HG02938 (cell line): ENCODE measurements around the gene KIFC1.
"Not testable (repeated sequence)": the region's sequence is repeated elsewhere in the genome, so short reads cannot be mapped to it uniquely, and the experiment has no call there.

Experiments used
- ATAC-seq: cut with Tn5 transposase; IDR thresholded peaks from one replicate; pipeline ENCODE4 v1.9.1; 2021; ENCODE audit warnings: mild to moderate bottlenecking, moderate library complexity; ENCODE audit not compliant: unreplicated experiment

KIFC1 gene

GRCh38 chr6:33373960-33374910 lies 17.4 kb upstream of the KIFC1 start:
- no peak for ATAC-seq

GRCh38 chr6:33375143-33375671 lies 16.4 kb upstream of the KIFC1 start:
- no peak for ATAC-seq

DNA sequence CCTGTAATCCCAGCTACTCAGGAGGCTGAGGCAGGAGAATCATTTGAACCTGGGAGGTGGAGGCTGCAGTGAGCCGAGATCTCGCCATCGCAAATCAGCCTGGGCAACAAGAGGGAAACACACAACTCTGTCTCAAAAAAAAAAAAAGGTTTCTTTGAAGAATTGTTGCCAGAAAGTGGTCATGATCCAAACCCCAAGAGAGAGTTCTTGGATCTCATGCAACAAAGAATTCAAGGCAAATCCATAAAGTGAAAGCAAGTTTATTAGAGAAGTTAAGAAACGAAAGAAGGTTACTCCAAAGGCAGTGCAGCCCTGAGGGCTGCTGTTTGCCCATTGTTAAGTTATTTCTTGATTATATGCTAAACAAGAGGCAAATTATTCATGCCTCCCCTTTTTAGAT lies 14.5 kb upstream of the KIFC1 start:
- no peak for ATAC-seq

DNA sequence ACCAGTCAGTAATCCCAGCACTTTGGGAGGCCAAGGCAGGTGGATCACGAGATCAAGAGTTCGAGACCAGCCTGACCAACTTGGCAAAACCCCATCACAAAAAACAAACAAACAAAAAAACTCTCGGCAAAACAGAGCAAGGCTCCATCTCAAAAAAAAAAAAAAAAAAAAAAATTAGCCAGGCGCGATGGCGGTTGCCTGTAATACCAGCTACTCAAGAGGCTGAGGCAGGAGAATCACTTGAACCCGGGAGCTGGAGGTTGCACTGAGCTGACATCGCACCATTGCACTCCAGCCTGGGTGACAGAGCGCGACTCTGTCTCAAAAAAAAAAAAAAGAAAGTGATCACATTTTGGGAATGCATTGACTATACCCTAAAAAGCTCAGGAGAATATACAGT lies 12.4 kb upstream of the KIFC1 start:
- ATAC-seq, result not testable (repeated sequence)

DNA sequence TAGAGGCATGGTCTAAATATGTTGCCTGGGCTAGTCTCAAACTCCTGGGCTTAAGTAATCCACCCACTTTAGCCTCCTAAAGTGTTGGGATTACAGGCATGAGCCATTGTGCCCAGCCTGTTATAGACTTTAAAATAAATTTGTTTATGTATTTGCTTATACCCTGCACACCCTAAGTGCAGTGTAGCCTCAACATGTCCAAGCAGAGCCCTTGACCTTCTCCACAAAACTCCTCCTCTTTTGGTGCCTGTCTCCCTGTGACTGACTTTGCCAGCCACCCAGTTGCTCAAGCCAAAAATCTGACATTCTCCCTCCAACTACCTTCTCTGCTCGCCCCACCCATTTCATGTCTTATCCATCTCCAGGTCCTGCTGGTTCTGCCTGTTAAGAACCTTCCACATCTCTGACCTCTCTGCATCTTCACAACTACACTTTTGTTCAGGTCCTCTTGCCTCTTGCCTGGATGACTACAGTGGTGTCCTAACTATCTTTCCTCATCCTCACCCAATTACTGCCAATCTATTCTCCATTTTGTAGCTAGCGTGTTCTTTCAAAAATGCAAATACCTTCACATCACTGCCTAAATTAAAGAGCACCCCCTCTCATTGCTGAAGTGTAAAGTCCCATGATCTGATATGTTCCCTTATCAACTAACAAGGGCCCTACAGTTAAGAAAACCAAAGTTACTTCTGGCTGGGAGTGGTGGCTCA lies 11.2 kb upstream of the KIFC1 start:
- ATAC-seq, result no peak

GRCh38 chr6:33383427-33384185 lies 8.0 kb upstream of the KIFC1 start:
- no peak for ATAC-seq

DNA sequence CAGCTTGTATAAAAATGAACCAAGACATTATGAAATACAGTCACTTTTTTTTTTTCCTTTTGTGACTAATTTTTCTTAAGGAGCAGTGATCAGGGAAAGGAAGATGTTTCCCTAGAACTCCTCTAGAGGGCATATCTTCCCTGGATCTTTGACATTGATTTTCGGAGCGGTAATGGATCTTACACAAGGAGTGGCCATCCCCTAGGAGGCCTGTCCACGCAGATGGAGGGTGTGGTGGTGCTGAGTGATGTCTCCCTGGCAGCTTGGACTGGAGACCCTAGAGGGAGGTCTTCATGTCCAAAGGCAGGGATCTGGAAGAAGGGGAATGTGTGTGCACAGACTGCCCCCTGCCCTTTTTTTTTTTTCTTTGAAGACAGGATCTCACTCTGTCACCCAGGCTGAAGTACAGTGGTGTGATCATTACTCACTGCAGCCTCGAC lies 7.0 kb upstream of the KIFC1 start:
- no peak for ATAC-seq

- ATAC-seq, result no peak
These were observed 1.4 kb upstream of the KIFC1 start for GRCh38 chr6:33390173-33390572.

DNA sequence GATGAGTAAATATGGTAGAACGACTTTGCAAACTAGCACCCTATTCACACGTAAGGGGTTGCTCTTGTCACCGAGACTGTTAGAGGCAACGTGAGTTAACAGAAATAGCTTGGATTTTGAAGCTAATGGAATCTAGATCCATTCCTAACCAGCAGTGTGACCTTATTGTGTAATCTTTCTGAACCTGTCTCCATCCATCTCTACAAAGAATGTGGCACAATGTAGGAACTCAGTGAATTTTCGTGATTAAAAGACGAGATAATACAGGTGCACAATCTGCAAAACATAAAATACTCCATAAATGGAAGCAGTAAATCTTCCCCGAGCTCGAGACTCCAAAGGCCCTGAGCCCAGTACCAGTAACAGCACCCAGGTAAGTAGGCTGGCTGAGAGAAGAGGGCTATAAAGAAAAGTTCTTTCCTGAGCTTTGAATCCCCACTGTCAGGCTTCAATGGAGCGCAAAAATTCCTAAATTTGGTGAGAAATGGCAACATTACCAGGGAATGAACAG lies 801 bp upstream of the KIFC1 start:
- no peak for ATAC-seq

- ATAC-seq, result no peak
These were observed 435 bp downstream of the KIFC1 start for GRCh38 chr6:33391922-33392594.

DNA sequence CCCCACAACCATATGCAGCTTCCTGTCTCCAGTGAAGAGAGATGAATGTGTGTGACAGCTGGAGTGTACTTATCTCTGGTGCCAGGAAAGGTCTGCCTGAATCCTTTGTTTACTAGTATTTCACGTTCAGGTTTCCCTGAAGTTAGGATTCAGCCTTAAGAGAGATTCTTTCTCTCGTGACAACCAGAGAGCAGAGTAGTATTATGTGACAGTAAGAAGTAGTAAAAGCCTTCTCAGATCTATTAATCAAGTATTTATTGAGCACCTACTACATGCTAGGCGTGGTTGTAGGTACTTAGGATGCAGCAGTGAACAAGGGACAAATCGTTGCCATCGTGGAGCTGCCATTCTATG lies 949 bp downstream of the KIFC1 start:
- ATAC-seq, result no peak

DNA sequence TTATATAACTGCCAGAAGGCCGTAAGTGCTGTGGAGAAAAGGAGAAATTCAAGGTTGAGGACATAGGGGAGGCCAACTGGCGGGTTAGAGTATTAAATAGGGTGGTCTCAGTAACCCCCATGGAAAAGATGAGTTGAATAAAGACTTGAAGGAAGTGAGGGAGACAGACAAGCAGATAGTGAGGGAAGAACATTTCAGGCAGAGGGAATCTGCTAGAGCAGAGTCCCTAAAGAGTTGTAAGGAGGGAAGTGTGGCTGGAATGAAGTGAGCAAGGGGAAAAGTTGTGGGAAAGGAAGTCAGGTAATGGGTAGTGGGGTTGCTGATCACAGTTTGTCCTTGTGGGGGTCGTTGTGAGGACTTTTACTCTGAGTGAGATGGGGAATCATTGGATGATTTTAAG lies 1.4 kb downstream of the KIFC1 start:
- no peak for ATAC-seq

DNA sequence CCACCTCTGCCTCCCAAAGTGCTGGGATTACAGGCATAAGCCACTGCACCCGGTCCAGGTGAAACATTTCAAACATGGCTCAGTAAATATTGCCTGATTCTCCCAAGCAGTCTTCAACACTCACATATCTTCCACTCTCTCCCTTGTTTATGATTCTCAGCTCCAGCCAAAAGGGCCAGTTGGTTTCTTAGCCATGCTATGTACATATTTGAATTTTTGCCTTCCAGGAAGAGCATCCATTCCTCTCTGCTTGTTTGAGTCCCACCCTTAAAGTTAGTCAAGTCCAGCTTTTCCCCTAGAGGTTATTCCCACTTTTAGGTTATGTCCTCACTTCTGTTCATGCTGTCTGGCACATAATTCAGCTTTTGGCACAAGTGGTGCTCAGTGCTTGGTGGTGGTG lies 5.9 kb downstream of the KIFC1 start:
- no peak for ATAC-seq

- ATAC-seq, result not testable (repeated sequence)
These were observed 7.0 kb downstream of the KIFC1 start for GRCh38 chr6:33398601-33399000.

GRCh38 chr6:33399881-33400280 lies 8.3 kb downstream of the KIFC1 start:
- ATAC-seq, result not testable (repeated sequence)

DNA sequence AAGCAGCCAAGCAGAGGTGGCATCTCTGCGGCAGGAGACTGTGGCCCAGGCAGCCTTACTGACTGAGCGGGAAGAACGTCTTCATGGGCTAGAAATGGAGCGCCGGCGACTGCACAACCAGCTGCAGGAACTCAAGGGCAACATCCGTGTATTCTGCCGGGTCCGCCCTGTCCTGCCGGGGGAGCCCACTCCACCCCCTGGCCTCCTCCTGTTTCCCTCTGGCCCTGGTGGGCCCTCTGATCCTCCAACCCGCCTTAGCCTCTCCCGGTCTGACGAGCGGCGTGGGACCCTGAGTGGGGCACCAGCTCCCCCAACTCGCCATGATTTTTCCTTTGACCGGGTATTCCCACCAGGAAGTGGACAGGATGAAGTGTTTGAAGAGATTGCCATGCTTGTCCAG lies 13.3 kb downstream of the KIFC1 start:
- ATAC-seq, result no peak

- no peak for ATAC-seq
These were observed 13.8 kb downstream of the KIFC1 start for GRCh38 chr6:33405386-33405940.

GRCh38 chr6:33406126-33406525 lies 14.5 kb downstream of the KIFC1 start:
- no peak for ATAC-seq

DNA sequence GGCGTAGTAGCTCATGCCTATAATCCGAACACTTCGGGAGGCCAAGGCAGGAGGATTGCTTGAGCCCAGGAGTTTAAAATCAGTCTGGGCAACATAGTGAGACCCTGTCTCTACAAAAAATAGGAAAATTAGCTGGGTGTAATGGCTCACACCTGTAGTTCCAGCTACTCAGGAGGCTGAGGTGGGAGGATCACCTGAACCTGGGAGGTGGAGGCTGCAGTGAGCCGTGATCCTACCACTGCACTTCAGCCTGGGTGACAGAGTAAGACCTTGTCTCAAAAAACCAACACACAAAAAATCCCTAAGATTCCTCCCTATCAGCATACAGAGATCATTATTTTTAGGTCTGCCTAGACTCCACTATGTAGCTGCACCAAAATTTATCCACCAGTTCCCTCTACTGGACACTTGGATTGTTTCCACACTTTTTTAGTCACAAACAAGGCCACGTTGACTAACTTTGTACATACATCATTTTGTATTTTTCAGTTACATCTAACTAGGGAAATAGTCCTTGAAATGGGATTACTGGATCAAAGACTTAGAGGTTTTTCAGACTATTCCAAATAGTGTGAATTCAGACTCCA lies 15.6 kb downstream of the KIFC1 start:
- ATAC-seq, result no peak
